ENCODE measurements around the gene MAP7.

Gene MAP7

DNA sequence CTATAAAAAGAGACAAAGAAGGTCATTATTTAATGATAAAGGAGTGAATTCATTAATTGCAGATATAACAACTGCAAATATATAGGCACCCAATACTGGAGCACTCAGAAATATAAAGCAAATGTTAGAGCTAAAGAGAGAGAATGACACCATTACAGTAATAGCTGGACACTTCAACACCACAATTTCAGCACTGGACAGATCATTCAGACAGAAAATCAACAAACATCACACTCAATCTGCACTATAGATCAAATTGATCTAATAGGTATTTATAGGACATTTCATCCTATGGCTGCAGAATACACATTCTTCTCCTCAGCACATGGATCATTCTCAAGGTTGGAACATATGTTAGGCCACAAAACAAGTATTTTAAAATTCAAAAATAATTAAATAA is 72.7 kb downstream of the MAP7 start:
- DNase-seq = no peak
- Histone ChIP-seq H3K4me3 (ENCODE audit: low read length) (no peak overlapping the region), H3F3A (ENCODE audit: insufficient read depth, low read length) (no peaks in the 10 kb centered on the region), H3K36me3 (replicated peaks; ENCODE audit: insufficient read depth, low read length) (no peaks in the 10 kb centered on the region), H3K4me1 (ENCODE audit: low read length) (no peaks in the 10 kb centered on the region), H3K9me3 (replicated peaks; ENCODE audit: insufficient read depth, low read length) (no peaks in the 10 kb centered on the region), H4K20me1 (ENCODE audit: insufficient read depth, low read length) (no peaks in the 10 kb centered on the region), H3K79me2 (ENCODE audit: low read length) (no peaks in the 10 kb centered on the region), H3K27me3 (replicated peaks; ENCODE audit: insufficient read depth, low read length) (no peaks in the 10 kb centered on the region), H3K9ac (ENCODE audit: low read length) (no peak overlapping the region), H3K4me2 (ENCODE audit: low read depth, low read length) (no peak overlapping the region), H2AFZ (ENCODE audit: low read length) (no peak overlapping the region), H3K9me2 (replicated peaks; ENCODE audit: insufficient read depth, low read length) (no peaks in the 10 kb centered on the region), H3K27ac (ENCODE audit: low read length) (no peak overlapping the region)
- TF ChIP-seq, protein P1, sequence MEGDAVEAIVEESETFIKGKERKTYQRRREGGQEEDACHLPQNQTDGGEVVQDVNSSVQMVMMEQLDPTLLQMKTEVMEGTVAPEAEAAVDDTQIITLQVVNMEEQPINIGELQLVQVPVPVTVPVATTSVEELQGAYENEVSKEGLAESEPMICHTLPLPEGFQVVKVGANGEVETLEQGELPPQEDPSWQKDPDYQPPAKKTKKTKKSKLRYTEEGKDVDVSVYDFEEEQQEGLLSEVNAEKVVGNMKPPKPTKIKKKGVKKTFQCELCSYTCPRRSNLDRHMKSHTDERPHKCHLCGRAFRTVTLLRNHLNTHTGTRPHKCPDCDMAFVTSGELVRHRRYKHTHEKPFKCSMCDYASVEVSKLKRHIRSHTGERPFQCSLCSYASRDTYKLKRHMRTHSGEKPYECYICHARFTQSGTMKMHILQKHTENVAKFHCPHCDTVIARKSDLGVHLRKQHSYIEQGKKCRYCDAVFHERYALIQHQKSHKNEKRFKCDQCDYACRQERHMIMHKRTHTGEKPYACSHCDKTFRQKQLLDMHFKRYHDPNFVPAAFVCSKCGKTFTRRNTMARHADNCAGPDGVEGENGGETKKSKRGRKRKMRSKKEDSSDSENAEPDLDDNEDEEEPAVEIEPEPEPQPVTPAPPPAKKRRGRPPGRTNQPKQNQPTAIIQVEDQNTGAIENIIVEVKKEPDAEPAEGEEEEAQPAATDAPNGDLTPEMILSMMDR (IDR thresholded peaks at IDR 0.05; ENCODE audit: low read length) = no peak
- TF ChIP-seq EZH2phosphoT487 (IDR thresholded peaks at IDR 0.05; ENCODE audit: low read length) (no peak), EZH2 (optimal IDR thresholded peaks at IDR 0.05; ENCODE audit: low read depth, low read length) (no peak)

DNA sequence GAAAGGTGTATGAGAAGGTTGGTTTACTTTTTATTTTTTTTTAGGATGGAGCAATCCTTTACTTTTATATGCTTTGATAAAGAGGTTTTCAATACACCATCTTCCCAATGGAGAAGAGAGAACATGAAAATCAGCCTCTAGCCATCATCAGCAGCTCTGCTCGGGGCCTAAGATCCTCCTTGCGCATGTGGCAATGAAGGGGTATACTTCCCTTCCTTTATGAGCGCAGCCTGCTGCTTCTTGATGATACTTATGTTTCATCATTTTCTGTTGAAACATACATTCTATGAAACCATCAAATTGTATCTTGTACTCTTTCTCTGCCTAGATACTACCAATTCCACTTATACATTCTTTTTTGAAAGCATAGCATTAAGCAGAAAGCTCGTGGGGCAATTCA is 74.5 kb downstream of the MAP7 start:
- Histone ChIP-seq H3K79me2 (ENCODE audit: low read length) (no peaks in the 10 kb centered on the region), H3K9ac (ENCODE audit: low read length) (no peak overlapping the region), H2AFZ (ENCODE audit: low read length) (no peak overlapping the region), H3K36me3 (replicated peaks; ENCODE audit: insufficient read depth, low read length) (no peaks in the 10 kb centered on the region), H3K27me3 (replicated peaks; ENCODE audit: insufficient read depth, low read length) (no peaks in the 10 kb centered on the region), H3F3A (ENCODE audit: insufficient read depth, low read length) (no peaks in the 10 kb centered on the region), H3K27ac (ENCODE audit: low read length) (no peak overlapping the region), H3K4me1 (ENCODE audit: low read length) (no peaks in the 10 kb centered on the region), H3K9me2 (replicated peaks; ENCODE audit: insufficient read depth, low read length) (no peaks in the 10 kb centered on the region), H4K20me1 (ENCODE audit: insufficient read depth, low read length) (no peaks in the 10 kb centered on the region), H3K4me3 (ENCODE audit: low read length) (no peak overlapping the region), H3K9me3 (replicated peaks; ENCODE audit: insufficient read depth, low read length) (no peaks in the 10 kb centered on the region), H3K4me2 (ENCODE audit: low read depth, low read length) (no peak overlapping the region)
- DNase-seq = no peak
- TF ChIP-seq EZH2 (optimal IDR thresholded peaks at IDR 0.05; ENCODE audit: low read depth, low read length) (no peak), EZH2phosphoT487 (IDR thresholded peaks at IDR 0.05; ENCODE audit: low read length) (no peak)
- TF ChIP-seq, protein P1 (IDR thresholded peaks at IDR 0.05; ENCODE audit: low read length) = no peak

DNA sequence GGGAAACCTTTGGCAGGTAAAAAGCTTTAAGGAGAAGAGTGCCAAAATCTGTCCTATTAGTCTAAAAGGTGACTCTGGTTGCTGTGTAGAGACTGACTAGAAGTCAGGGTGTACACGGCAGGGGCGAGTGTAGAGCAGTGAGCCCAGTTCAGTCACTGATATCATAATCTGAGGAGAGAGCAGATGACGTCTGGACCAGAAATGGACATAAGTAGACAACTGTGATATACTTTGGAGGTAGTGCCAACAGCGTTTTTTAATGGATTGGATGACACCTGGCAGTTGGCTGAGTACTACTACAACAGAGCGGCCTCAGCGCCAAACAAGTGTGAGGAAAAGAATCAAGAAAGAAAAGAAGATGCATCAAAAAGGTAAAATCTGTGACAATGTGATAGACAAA is 76.0 kb downstream of the MAP7 start:
- Histone ChIP-seq H4K20me1 (ENCODE audit: insufficient read depth, low read length) (no peaks in the 10 kb centered on the region), H3F3A (ENCODE audit: insufficient read depth, low read length) (no peaks in the 10 kb centered on the region), H3K9me2 (replicated peaks; ENCODE audit: insufficient read depth, low read length) (no peaks in the 10 kb centered on the region), H3K4me2 (ENCODE audit: low read depth, low read length) (no peak overlapping the region), H3K79me2 (ENCODE audit: low read length) (no peaks in the 10 kb centered on the region), H3K27me3 (replicated peaks; ENCODE audit: insufficient read depth, low read length) (no peaks in the 10 kb centered on the region), H3K4me3 (ENCODE audit: low read length) (no peak overlapping the region), H3K36me3 (replicated peaks; ENCODE audit: insufficient read depth, low read length) (no peaks in the 10 kb centered on the region), H3K27ac (ENCODE audit: low read length) (no peak overlapping the region), H3K9ac (ENCODE audit: low read length) (no peak overlapping the region), H3K4me1 (ENCODE audit: low read length) (no peaks in the 10 kb centered on the region), H3K9me3 (replicated peaks; ENCODE audit: insufficient read depth, low read length) (no peaks in the 10 kb centered on the region), H2AFZ (ENCODE audit: low read length) (no peak overlapping the region)
- no peak for DNase-seq
- TF ChIP-seq EZH2phosphoT487 (IDR thresholded peaks at IDR 0.05; ENCODE audit: low read length) = no peak
- no peak for TF ChIP-seq EZH2 (optimal IDR thresholded peaks at IDR 0.05; ENCODE audit: low read depth, low read length)
- TF ChIP-seq, protein P1 (IDR thresholded peaks at IDR 0.05; ENCODE audit: low read length) = no peak

Measured in MM.1S (cell line).